GM12892 (cell line): Measurements from ENCODE around the gene RPGRIP1L.

ENCODE experiments used
- POLR2A ChIP-seq: IDR thresholded peaks from 2 replicates; pipeline ENCODE4 v1.6.1; 2011; ENCODE audit warnings: low read depth, low read length, control low read depth
- POLR2AphosphoS5 ChIP-seq: IDR thresholded peaks from 2 replicates; pipeline ENCODE4 v1.6.1; 2011; ENCODE audit warnings: low read depth, low read length, control low read depth

DNA sequence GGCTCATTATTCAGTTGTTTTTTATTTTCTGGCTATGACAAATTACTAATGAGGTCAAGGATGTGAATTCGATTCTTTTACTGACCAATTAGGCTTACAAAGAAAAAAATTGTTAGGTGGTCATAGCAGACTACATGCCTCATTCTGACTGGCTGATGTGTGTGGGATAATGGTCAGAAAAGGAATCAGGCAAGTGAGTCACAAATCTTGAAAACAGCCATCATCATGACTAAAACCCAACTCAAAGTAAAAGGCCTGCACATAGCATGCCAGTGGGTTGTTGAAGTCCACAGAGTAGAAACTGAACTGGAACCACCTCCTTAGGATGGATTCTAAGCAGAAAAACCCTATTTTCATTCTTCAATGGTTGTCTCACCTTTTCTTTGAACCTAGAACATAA, 8.6 kb downstream of the RPGRIP1L start:
- TF ChIP-seq POLR2A (no peak), POLR2AphosphoS5 (no peak)
